K562 (cell line): ENCODE data around the gene HECW1. TPM values are rescaled to one million over a fixed set of nuclear protein-coding genes. Genes with fewer than 3 reads are reported as not detected.
A peak's percentile ranks its signal among the peaks of the same experiment; 100 is the strongest.
"Not testable (repeated sequence)": the region's sequence is repeated elsewhere in the genome, so short reads cannot be mapped to it uniquely, and the experiment has no call there.

Source experiments
- ATAC-seq: fragments of 200-7000 bp; cut with Tn5 transposase; 3 replicates; pipeline ENCODE4 v1.9.1; 2020; ENCODE audit warnings: moderate library complexity
- BruUV-seq: library from RNA; stranded (reverse); fragments of 400-500 nt; replicated peaks from 2 replicates; lab custom pipeline; 2021; lab: Mats Ljungman, UMichigan
- CTCF ChIA-PET: fragments of 300-600 bp; formaldehyde crosslinking; extraction: SDS; loops from one replicate; lab custom pipeline; 2021; ENCODE audit warnings: low intra/inter-chr PET ratio; lab: Yijun Ruan, JAX
- POLR2A ChIA-PET: fragments of 300-600, 350-650 bp; sonication (Branson Sonifier 250); formaldehyde crosslinking; extraction: SDS; loops from one replicate; lab custom pipeline; 2021; ENCODE audit warnings: antibody characterized with exemption, inconsistent platforms; lab: Yijun Ruan, JAX
- DNase-seq, 4 experiments: peaks; one replicate each; pipeline versions ENCODE4 v3.0.0 to v3.0.0-alpha.2; 2011 to 2018; ENCODE audit warnings: low spot score in 3 of 4, mixed read lengths in 3 of 4; ENCODE audit errors: extremely low read depth in 1 of 4
- FAIRE-seq: peaks from 2 replicates; lab custom pipeline; 2011; peaks lifted over from hg19 to GRCh38; lab: Jason Lieb, UNC
- H2AFZ ChIP-seq: 2 replicates; pipeline ENCODE4 v1.6.0; 2011; ENCODE audit warnings: low read depth, low read length, control low read depth, inconsistent platforms
- H3K27ac ChIP-seq: fragments of 200-600 bp; 3 replicates; pipeline ENCODE4 v1.8.0; 2011; ENCODE audit warnings: low read depth, mild to moderate bottlenecking, control low read depth, inconsistent platforms, low read length, moderate library complexity, mixed read lengths; ENCODE audit errors: extremely low read depth
- H3K27me3 ChIP-seq, 2 experiments: fragments of 300-600 bp in 1 of 2; 2 replicates in 1 of 2; 3 replicates in 1 of 2; pipeline versions ENCODE4 v1.6.0 to v1.8.0; 2011; ENCODE audit warnings: inconsistent platforms in 2 of 2, low read length in 2 of 2, mild to moderate bottlenecking in 1 of 2, mixed read lengths in 1 of 2, moderate library complexity in 1 of 2; ENCODE audit not compliant: control insufficient read depth in 2 of 2, insufficient read depth in 2 of 2
- H3K36me3 ChIP-seq: fragments of 300-600 bp; 3 replicates; pipeline ENCODE4 v1.8.0; 2011; ENCODE audit warnings: mild to moderate bottlenecking, low read length, inconsistent platforms; ENCODE audit not compliant: control insufficient read depth, insufficient read depth
- H3K4me1 ChIP-seq, 2 experiments: fragments of 200-600 bp in 1 of 2; replicated peaks in 1 of 2; 2 replicates in 1 of 2; 3 replicates in 1 of 2; pipeline versions ENCODE4 v1.5.1 to v1.8.0; 2011; ENCODE audit warnings: inconsistent platforms in 2 of 2, low read length in 2 of 2, mild to moderate bottlenecking in 1 of 2, mixed read lengths in 1 of 2, moderate library complexity in 1 of 2; ENCODE audit not compliant: control insufficient read depth in 2 of 2, insufficient read depth in 2 of 2
- H3K4me2 ChIP-seq: 2 replicates; pipeline ENCODE4 v1.6.1; 2011; ENCODE audit warnings: low read length, control low read depth, inconsistent platforms, mixed read lengths; ENCODE audit not compliant: insufficient read depth
- H3K4me3 ChIP-seq: fragments of 200-600 bp; sonication (generic), shearing (Covaris generic); 2 replicates; pipeline ENCODE4 v1.5.1; 2016; ENCODE audit warnings: control low read depth, inconsistent platforms
- H3K79me2 ChIP-seq: fragments of 200-600 bp; 3 replicates; pipeline ENCODE4 v1.8.0; 2011; ENCODE audit warnings: low read length, inconsistent platforms; ENCODE audit not compliant: control insufficient read depth, insufficient read depth
- H3K9ac ChIP-seq, 2 experiments: 2 replicates each; pipeline versions ENCODE4 v1.6.0 to v1.6.1; 2011; ENCODE audit warnings: low read depth in 2 of 2, low read length in 2 of 2, control low read depth in 1 of 2, inconsistent platforms in 1 of 2, mild to moderate bottlenecking in 1 of 2, mixed read lengths in 1 of 2; ENCODE audit not compliant: insufficient read depth in 1 of 2
- H3K9me1 ChIP-seq: one replicate; pipeline ENCODE4 v1.6.0; 2011; ENCODE audit warnings: inconsistent platforms, mild to moderate bottlenecking, low read length, moderate library complexity; ENCODE audit not compliant: control insufficient read depth, insufficient read depth
- H3K9me3 ChIP-seq: replicated peaks from 2 replicates; pipeline ENCODE4 v1.5.1; 2011; ENCODE audit warnings: low read depth, low read length, inconsistent platforms; ENCODE audit not compliant: control insufficient read depth, insufficient read depth
- H4K20me1 ChIP-seq: replicated peaks from 2 replicates; pipeline ENCODE4 v1.6.1; 2011; ENCODE audit warnings: low read length, inconsistent platforms, mixed read lengths; ENCODE audit not compliant: control insufficient read depth, insufficient read depth
- ZBTB33 ChIP-seq: sonication (generic); formaldehyde crosslinking; IDR thresholded peaks from 2 replicates; pipeline ENCODE4 v1.8.1; 2023; ENCODE audit warnings: mild to moderate bottlenecking, missing genetic modification reagents
- WGBS: fragments of 100-300 bp; shearing (Covaris generic); methylation state at CpG from one replicate; pipeline ENCODE4 v1.1.6; 2016; ENCODE audit warnings: low coverage, mixed read lengths; ENCODE audit not compliant: insufficient coverage; ENCODE audit errors: missing lambda C conversion rate; 5-methylcytosine and 5-hydroxymethylcytosine counted together
- in situ Hi-C: fragments of 300-500 bp; cut with MboI; formaldehyde crosslinking; loops from 4 replicates; pipeline ENCODE4 v1.15.0; 2018; ENCODE audit warnings: inconsistent platforms, mixed read lengths
- intact Hi-C: fragments of 100-400 bp; cut with micrococcal nuclease; formaldehyde crosslinking; loops from 2 replicates; pipeline ENCODE4 v1.14.2; 2022
- polyA plus RNA-seq, 8 experiments: library from polyadenylated mRNA; depleted of rRNA in 4 of 8; stranded (reverse) in 5 of 8; unstranded in 3 of 8; fragments of >200 nt; fragmentation: Nextera tagmentation in 2 of 8; fragmentation: Illumina TruSeq in 1 of 8; extraction: Ambion mirVana in 2 of 8; extraction: Trizol in 1 of 8; gene quantifications; 2 replicates each; pipeline versions ENCODE4 v1.2.1 to v1.2.3, GENCODE V29; 2011 to 2014; ENCODE audit warnings: inconsistent platforms in 1 of 8, missing spikeins in 1 of 8
- total RNA-seq, 7 experiments: library from RNA; depleted of rRNA in 6 of 7; stranded (reverse); fragments of >200 nt in 6 of 7; fragmentation: Illumina TruSeq in 2 of 7; extraction: Trizol in 2 of 7; gene quantifications; 2 replicates each; pipeline versions ENCODE4 v1.2.1 to v1.2.3, GENCODE V29; 2011 to 2021; ENCODE audit warnings: low replicate concordance in 1 of 7

Gene HECW1
- total and polyA plus RNA-seq, 9 of the 15 experiments (the other 6 are each of a cell fraction or from before 2014, with no cell fraction given), result 0.07 to 0.31 (median 0.13) TPM; not detected in 4

GRCh38 chr7:43584733-43585132 is 472.3 kb downstream of the HECW1 start:
- ChIA-PET CTCF (interaction anchor here (1.2 kb wide), 1 partner anchor 254 kb away, joined by 4 read pairs; no protein-coding TSS in a partner anchor), POLR2A (interaction anchor here (0.7 to 2.4 kb wide), 4 partner anchors 12 to 279 kb away, joined by 3 to 8 read pairs (median 4); no protein-coding TSS in a partner anchor)
- not testable (repeated sequence) for H2AFZ ChIP-seq, H3K9me1 ChIP-seq, FAIRE-seq, ATAC-seq, BruUV-seq, H3K36me3 ChIP-seq, H3K27ac ChIP-seq, H3K27me3 ChIP-seq, H3K4me1 ChIP-seq, H3K9me3 ChIP-seq, DNase-seq, H4K20me1 ChIP-seq
- Histone ChIP-seq H3K4me3 (peak overlapping the region; percentile 89), H3K79me2 (peaks cover 60% of the 10 kb centered on the region), H3K9ac (peak overlapping the region in 1 of 2 experiments; percentile 82; a peak in 1 of 4 replicates), H3K4me2 (peak overlapping the region; percentile 95)
- WGBS, result 90% methylated on average over 11 of the region's 11 CpGs
- in situ Hi-C loops, result loop anchor here (10.0 kb wide), 1 partner anchor 250 kb away; no protein-coding TSS in a partner anchor
- intact Hi-C loops, result loop anchor here (5.0 to 10.0 kb wide), 2 partner anchors 143 to 370 kb away; partner anchors contain the start of gene COA1
- 0 out of 2 replicates have a peak, but pooled peaks have one; percentile 25 for TF ChIP-seq ZBTB33 (CRISPR knock-in tag)
